Hepatocyte (in vitro differentiated cells): Measurements from ENCODE around the gene RACK1. TPM values are rescaled to one million over a fixed set of nuclear protein-coding genes. Genes with fewer than 3 reads are reported as not detected.

Source experiments
- DNase-seq: peaks from one replicate; pipeline ENCODE4 v3.0.0-alpha.2; 2016; ENCODE audit warnings: low spot score
- H2AFZ ChIP-seq: fragments of 200-600 bp; sonication (generic); 2 replicates; pipeline ENCODE4 v1.6.0; 2016; ENCODE audit warnings: antibody characterized with exemption, mild to moderate bottlenecking
- H3K27ac ChIP-seq: fragments of 200-600 bp; sonication (generic); 2 replicates; pipeline ENCODE4 v1.5.1; 2016; ENCODE audit warnings: mild to moderate bottlenecking
- H3K27me3 ChIP-seq: fragments of 200-600 bp; sonication (generic); 2 replicates; pipeline ENCODE4 v1.6.1; 2016
- H3K36me3 ChIP-seq: fragments of 200-600 bp; sonication (generic); replicated peaks from 2 replicates; pipeline ENCODE4 v1.5.1; 2016; ENCODE audit warnings: low read depth; ENCODE audit not compliant: insufficient read depth
- H3K4me1 ChIP-seq: fragments of 200-600 bp; sonication (generic); 2 replicates; pipeline ENCODE4 v1.5.1; 2016; ENCODE audit warnings: mild to moderate bottlenecking, moderate library complexity; ENCODE audit not compliant: insufficient read depth
- H3K4me2 ChIP-seq: fragments of 200-600 bp; sonication (generic); 2 replicates; pipeline ENCODE4 v1.6.0; 2016
- H3K4me3 ChIP-seq: fragments of 200-600 bp; sonication (generic); 2 replicates; pipeline ENCODE4 v1.5.1; 2016; ENCODE audit warnings: mild to moderate bottlenecking
- H3K79me2 ChIP-seq: fragments of 200-600 bp; sonication (generic); 2 replicates; pipeline ENCODE4 v1.6.0; 2017; ENCODE audit warnings: mild to moderate bottlenecking
- H3K9me2 ChIP-seq: fragments of 200-600 bp; sonication (generic); replicated peaks from 2 replicates; pipeline ENCODE4 v1.6.0; 2017; ENCODE audit warnings: mild to moderate bottlenecking; ENCODE audit not compliant: insufficient read depth
- H3K9me3 ChIP-seq: fragments of 200-600 bp; sonication (generic); 2 replicates; pipeline ENCODE4 v1.5.1; 2016; ENCODE audit warnings: low read depth, mild to moderate bottlenecking
- H4K20me1 ChIP-seq: fragments of 200-600 bp; sonication (generic); 2 replicates; pipeline ENCODE4 v1.6.0; 2016; ENCODE audit warnings: mild to moderate bottlenecking; ENCODE audit not compliant: insufficient read depth, poor library complexity, severe bottlenecking
- EZH2 ChIP-seq: fragments of 200-600 bp; sonication (generic); IDR thresholded peaks from 2 replicates; pipeline ENCODE4 v1.6.1; 2016; ENCODE audit warnings: antibody characterized with exemption, mild to moderate bottlenecking, borderline replicate concordance
- EZH2phosphoT487 ChIP-seq: fragments of 200-600 bp; sonication (generic); IDR thresholded peaks from one replicate; pipeline ENCODE4 v1.6.1; 2018; ENCODE audit warnings: antibody characterized with exemption, mild to moderate bottlenecking, low read depth, moderate library complexity; ENCODE audit not compliant: unreplicated experiment, severe bottlenecking
- WGBS: methylation state at CpG from one replicate; pipeline ENCODE4 v1.1.6; 2016; ENCODE audit warnings: low lambda C conversion rate; ENCODE audit errors: missing lambda C conversion rate; 5-methylcytosine and 5-hydroxymethylcytosine counted together
- polyA plus RNA-seq: library from polyadenylated mRNA; unstranded; fragments of >200 nt; fragmentation: Nextera tagmentation; extraction: Ambion mirVana; gene quantifications from 2 replicates; pipeline ENCODE4 v1.2.1, GENCODE V29; 2016
- total RNA-seq: library from RNA; depleted of rRNA; stranded (reverse); fragments of >200 nt; gene quantifications from 2 replicates; pipeline ENCODE4 v1.2.3, GENCODE V29; 2014
- TF ChIP-seq, protein P1 (sequence below): fragments of 200-600 bp; sonication (generic); IDR thresholded peaks from 2 replicates; pipeline ENCODE4 v1.5.1; 2016; ENCODE audit warnings: antibody characterized with exemption, mild to moderate bottlenecking; ENCODE audit not compliant: poor library complexity

Gene RACK1
- total and polyA plus RNA-seq, 2 experiments from 2014 or later: 680 to 2,199 TPM

- no peak for DNase-seq
- H2AFZ ChIP-seq: peak overlapping the region; percentile 76
- H3K4me3 ChIP-seq: peak overlapping the region; percentile 45
- TF ChIP-seq, protein P1, sequence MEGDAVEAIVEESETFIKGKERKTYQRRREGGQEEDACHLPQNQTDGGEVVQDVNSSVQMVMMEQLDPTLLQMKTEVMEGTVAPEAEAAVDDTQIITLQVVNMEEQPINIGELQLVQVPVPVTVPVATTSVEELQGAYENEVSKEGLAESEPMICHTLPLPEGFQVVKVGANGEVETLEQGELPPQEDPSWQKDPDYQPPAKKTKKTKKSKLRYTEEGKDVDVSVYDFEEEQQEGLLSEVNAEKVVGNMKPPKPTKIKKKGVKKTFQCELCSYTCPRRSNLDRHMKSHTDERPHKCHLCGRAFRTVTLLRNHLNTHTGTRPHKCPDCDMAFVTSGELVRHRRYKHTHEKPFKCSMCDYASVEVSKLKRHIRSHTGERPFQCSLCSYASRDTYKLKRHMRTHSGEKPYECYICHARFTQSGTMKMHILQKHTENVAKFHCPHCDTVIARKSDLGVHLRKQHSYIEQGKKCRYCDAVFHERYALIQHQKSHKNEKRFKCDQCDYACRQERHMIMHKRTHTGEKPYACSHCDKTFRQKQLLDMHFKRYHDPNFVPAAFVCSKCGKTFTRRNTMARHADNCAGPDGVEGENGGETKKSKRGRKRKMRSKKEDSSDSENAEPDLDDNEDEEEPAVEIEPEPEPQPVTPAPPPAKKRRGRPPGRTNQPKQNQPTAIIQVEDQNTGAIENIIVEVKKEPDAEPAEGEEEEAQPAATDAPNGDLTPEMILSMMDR: peak; percentile 11
- no peak for TF ChIP-seq EZH2phosphoT487
- H3K79me2 ChIP-seq: peaks cover 37% of the 10 kb centered on the region
- H3K27me3 ChIP-seq: no peaks in the 10 kb centered on the region
- H3K4me1 ChIP-seq: peaks cover 6% of the 10 kb centered on the region
- H4K20me1 ChIP-seq: no peaks in the 10 kb centered on the region
- H3K27ac ChIP-seq: peak overlapping the region; percentile 98
- H3K36me3 ChIP-seq: no peaks in the 10 kb centered on the region
- H3K9me3 ChIP-seq: no peaks in the 10 kb centered on the region
- H3K9me2 ChIP-seq: no peaks in the 10 kb centered on the region
- under 1% methylated on average over 18 of the region's 18 CpGs for WGBS
- H3K4me2 ChIP-seq: peak overlapping the region; percentile 83
These were observed 21.1 kb downstream of the RACK1 start for GRCh38 chr5:181222630-181223057.

- Histone ChIP-seq H3K79me2 (peaks cover 31% of the 10 kb centered on the region), H3K27me3 (no peaks in the 10 kb centered on the region), H4K20me1 (no peaks in the 10 kb centered on the region), H3K4me2 (peak overlapping the region; percentile 83), H3K4me3 (peak overlapping the region; percentile 45), H3K4me1 (peaks cover 6% of the 10 kb centered on the region), H3K36me3 (no peaks in the 10 kb centered on the region), H3K9me2 (no peaks in the 10 kb centered on the region), H3K27ac (peak overlapping the region; percentile 98), H3K9me3 (no peaks in the 10 kb centered on the region), H2AFZ (peak overlapping the region; percentile 76)
- 4% methylated on average over 50 of the region's 50 CpGs for WGBS
- peak; percentile 92 for DNase-seq
- TF ChIP-seq, protein P1: no peak
- TF ChIP-seq EZH2phosphoT487 (no peak), EZH2 (no peak)
These were observed 21.7 kb downstream of the RACK1 start for GRCh38 chr5:181221792-181222629.

DNA sequence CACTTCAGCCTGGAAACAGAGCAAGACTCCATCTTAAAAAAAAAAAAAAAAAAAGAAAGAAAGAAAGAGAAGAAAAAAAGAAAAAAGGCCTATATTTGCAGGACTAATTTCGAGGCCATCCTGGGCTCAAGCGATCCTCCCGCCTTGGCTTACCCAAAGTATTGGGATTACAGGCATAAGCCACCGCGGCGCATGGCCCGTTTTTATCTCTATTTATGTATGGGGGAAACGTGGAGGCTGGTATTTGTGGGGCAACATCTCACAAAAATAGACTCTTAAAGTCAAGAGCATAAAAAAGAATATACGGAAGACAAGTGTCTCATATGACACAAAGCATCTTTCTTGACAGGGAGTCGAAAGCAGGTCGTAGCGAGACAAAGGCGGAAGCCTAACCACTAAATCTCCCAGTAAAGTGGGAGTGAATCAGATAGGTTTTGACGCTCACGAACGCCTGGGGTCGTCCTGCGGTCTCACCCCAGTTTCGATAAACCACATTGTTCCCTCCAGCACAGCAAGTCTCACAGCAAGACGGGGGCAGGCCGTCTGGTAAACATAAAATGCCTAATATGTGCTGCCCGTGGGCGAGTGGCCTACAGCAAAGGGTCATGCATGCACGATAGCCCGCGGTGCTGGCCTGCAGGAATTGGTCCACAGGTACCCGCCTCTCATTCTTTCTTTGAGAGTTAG lies 22.5 kb downstream of the RACK1 start:
- Histone ChIP-seq H3K9me3 (no peaks in the 10 kb centered on the region), H3K79me2 (peaks cover 23% of the 10 kb centered on the region), H2AFZ (no peak overlapping the region), H3K27ac (peak overlapping the region; percentile 98), H3K4me2 (peak overlapping the region; percentile 83), H3K4me1 (peaks cover 6% of the 10 kb centered on the region), H3K4me3 (no peak overlapping the region), H3K9me2 (no peaks in the 10 kb centered on the region), H3K27me3 (no peaks in the 10 kb centered on the region), H4K20me1 (no peaks in the 10 kb centered on the region), H3K36me3 (no peaks in the 10 kb centered on the region)
- no peak for DNase-seq
- 61% methylated on average over 27 of the region's 27 CpGs for WGBS
- no peak for TF ChIP-seq EZH2

GRCh38 chr5:181220178-181220515 lies 23.6 kb downstream of the RACK1 start:
- Histone ChIP-seq H4K20me1 (no peaks in the 10 kb centered on the region), H2AFZ (no peak overlapping the region), H3K4me1 (peaks cover 6% of the 10 kb centered on the region), H3K79me2 (peaks cover 14% of the 10 kb centered on the region), H3K4me2 (no peak overlapping the region), H3K9me3 (no peaks in the 10 kb centered on the region), H3K4me3 (no peak overlapping the region), H3K36me3 (no peaks in the 10 kb centered on the region), H3K9me2 (no peaks in the 10 kb centered on the region), H3K27me3 (no peaks in the 10 kb centered on the region), H3K27ac (no peak overlapping the region)
- no peak for TF ChIP-seq EZH2
- TF ChIP-seq, protein P1: no peak
- TF ChIP-seq EZH2phosphoT487: no peak
- 97% methylated on average over 10 of the region's 10 CpGs for WGBS
- DNase-seq: no peak
